CD14-positive monocyte (primary cell): ENCODE measurements around the gene PLA2G4B. TPM values are rescaled to one million over a fixed set of nuclear protein-coding genes. Genes with fewer than 3 reads are reported as not detected.

Experiments used
- DNase-seq, 3 donors: peaks; one replicate each; pipeline ENCODE4 v3.0.0-alpha.2; 2011 to 2022
- H2AFZ ChIP-seq: 2 replicates; pipeline ENCODE4 v1.6.0; 2012; ENCODE audit warnings: mild to moderate bottlenecking, low read depth, low read length, inconsistent platforms; ENCODE audit not compliant: insufficient read depth, poor library complexity, severe bottlenecking
- H3K27ac ChIP-seq, 2 donors: 1 replicate in 1 of 2; 2 replicates in 1 of 2; pipeline ENCODE4 v1.5.1; 2012 to 2013; ENCODE audit warnings: low read length in 2 of 2, control low read depth in 1 of 2, inconsistent platforms in 1 of 2, low read depth in 1 of 2, mild to moderate bottlenecking in 1 of 2
- H3K27me3 ChIP-seq, 2 donors: one replicate each; pipeline versions ENCODE4 v1.6.0 to v1.6.1; 2011 to 2013; ENCODE audit warnings: low read length in 2 of 2; ENCODE audit not compliant: control insufficient read depth in 2 of 2, insufficient read depth in 2 of 2
- H3K36me3 ChIP-seq, 2 donors: replicated peaks in 1 of 2; 1 replicate in 1 of 2; 2 replicates in 1 of 2; pipeline versions ENCODE4 v1.5.1 to v1.6.1; 2012 to 2013; ENCODE audit warnings: low read length in 2 of 2, control low read depth in 1 of 2, inconsistent platforms in 1 of 2, mild to moderate bottlenecking in 1 of 2; ENCODE audit not compliant: insufficient read depth in 2 of 2, control insufficient read depth in 1 of 2
- H3K4me1 ChIP-seq, 2 donors: 1 replicate in 1 of 2; 2 replicates in 1 of 2; pipeline versions ENCODE4 v1.5.1 to v1.6.1; 2012 to 2013; ENCODE audit warnings: low read length in 2 of 2, control low read depth in 1 of 2, inconsistent platforms in 1 of 2, mild to moderate bottlenecking in 1 of 2, moderate library complexity in 1 of 2; ENCODE audit not compliant: insufficient read depth in 2 of 2, control insufficient read depth in 1 of 2
- H3K4me2 ChIP-seq: replicated peaks from 2 replicates; pipeline ENCODE3; 2012; ENCODE audit warnings: low read length, moderate library complexity, mild to moderate bottlenecking; ENCODE audit not compliant: poor library complexity, severe bottlenecking; ENCODE audit errors: extremely low read depth
- H3K4me3 ChIP-seq, 3 experiments: fragments of 200-600 bp in 1 of 3; sonication (generic) in 1 of 3; replicated peaks in 1 of 3; 1 replicate in 2 of 3; 2 replicates in 1 of 3; pipeline ENCODE4 v1.5.1; 2011 to 2013; ENCODE audit warnings: low read length in 3 of 3, mild to moderate bottlenecking in 3 of 3, control low read depth in 2 of 3, low read depth in 2 of 3, inconsistent platforms in 1 of 3, moderate library complexity in 1 of 3
- H3K79me2 ChIP-seq: 2 replicates; pipeline ENCODE4 v1.6.0; 2012; ENCODE audit warnings: mild to moderate bottlenecking, control low read depth, inconsistent platforms, low read length, moderate library complexity; ENCODE audit not compliant: insufficient read depth
- H3K9ac ChIP-seq: 2 replicates; pipeline ENCODE4 v1.6.0; 2017; ENCODE audit warnings: low read length, mild to moderate bottlenecking; ENCODE audit not compliant: insufficient read depth, poor library complexity, severe bottlenecking
- H3K9me3 ChIP-seq, 2 donors: replicated peaks in 1 of 2; 1 replicate in 1 of 2; 2 replicates in 1 of 2; pipeline versions ENCODE4 v1.5.1 to v1.6.1; 2012 to 2013; ENCODE audit warnings: low read length in 2 of 2, control low read depth in 1 of 2; ENCODE audit not compliant: control insufficient read depth in 1 of 2, insufficient read depth in 1 of 2
- H4K20me1 ChIP-seq: 2 replicates; pipeline ENCODE4 v1.6.0; 2012; ENCODE audit warnings: mild to moderate bottlenecking, low read length, control low read depth, moderate library complexity; ENCODE audit not compliant: insufficient read depth
- H3K27ac Mint-ChIP-seq, 7 donors: one replicate each; pipeline ENCODE4 v1.8.0; 2020; ENCODE audit warnings: mild to moderate bottlenecking in 7 of 7, mixed read lengths in 7 of 7, moderate library complexity in 6 of 7, inconsistent platforms in 2 of 7
- H3K27me3 Mint-ChIP-seq, 3 donors: one replicate each; pipeline ENCODE4 v1.8.0; 2021 to 2022; ENCODE audit warnings: low read depth in 3 of 3, mild to moderate bottlenecking in 3 of 3, mixed read lengths in 3 of 3, moderate library complexity in 3 of 3, inconsistent platforms in 1 of 3
- H3K36me3 Mint-ChIP-seq, 2 donors: one replicate each; pipeline ENCODE4 v1.8.0; 2020; ENCODE audit warnings: mixed read lengths in 2 of 2, inconsistent platforms in 1 of 2, mild to moderate bottlenecking in 1 of 2
- H3K4me1 Mint-ChIP-seq: one replicate; pipeline ENCODE4 v1.8.0; 2020; ENCODE audit warnings: mild to moderate bottlenecking, mixed read lengths
- H3K4me3 Mint-ChIP-seq, 2 donors: one replicate each; pipeline ENCODE4 v1.8.0; 2020; ENCODE audit warnings: mild to moderate bottlenecking in 2 of 2, mixed read lengths in 2 of 2, moderate library complexity in 1 of 2
- H3K9me3 Mint-ChIP-seq, 7 donors: one replicate each; pipeline ENCODE4 v1.8.0; 2020 to 2022; ENCODE audit warnings: mixed read lengths in 7 of 7, mild to moderate bottlenecking in 6 of 7, moderate library complexity in 6 of 7, inconsistent platforms in 2 of 7
- WGBS: methylation state at CpG from one replicate; pipeline ENCODE4 v1.1.5; 2013; ENCODE audit warnings: missing lambda C conversion rate; ENCODE audit not compliant: insufficient coverage; 5-methylcytosine and 5-hydroxymethylcytosine counted together
- intact Hi-C, 2 donors: fragments of 100-400 bp; cut with micrococcal nuclease; formaldehyde crosslinking; loops; one replicate each; pipeline versions ENCODE4 v1.15.0 to v1.15.1; 2023
- polyA plus RNA-seq, 3 donors: library from polyadenylated mRNA; depleted of rRNA in 1 of 3; unstranded in 2 of 3; stranded (reverse) in 1 of 3; fragments of 300-500 nt in 2 of 3; fragments of >200 nt in 1 of 3; fragmentation: Illumina TruSeq in 2 of 3; gene quantifications; 1 replicate in 2 of 3; 2 replicates in 1 of 3; pipeline ENCODE4 v1.2.3, GENCODE V29; 2012 to 2021
- TF ChIP-seq, protein P1 (sequence below): fragments of 200-600 bp; IDR thresholded peaks from one replicate; pipeline ENCODE4 v1.8.0; 2022; ENCODE audit warnings: antibody characterized with exemption, mild to moderate bottlenecking

Gene PLA2G4B
- polyA plus RNA-seq, 3 donors = 0.31 to 32.1 (median 1.6) TPM

DNA sequence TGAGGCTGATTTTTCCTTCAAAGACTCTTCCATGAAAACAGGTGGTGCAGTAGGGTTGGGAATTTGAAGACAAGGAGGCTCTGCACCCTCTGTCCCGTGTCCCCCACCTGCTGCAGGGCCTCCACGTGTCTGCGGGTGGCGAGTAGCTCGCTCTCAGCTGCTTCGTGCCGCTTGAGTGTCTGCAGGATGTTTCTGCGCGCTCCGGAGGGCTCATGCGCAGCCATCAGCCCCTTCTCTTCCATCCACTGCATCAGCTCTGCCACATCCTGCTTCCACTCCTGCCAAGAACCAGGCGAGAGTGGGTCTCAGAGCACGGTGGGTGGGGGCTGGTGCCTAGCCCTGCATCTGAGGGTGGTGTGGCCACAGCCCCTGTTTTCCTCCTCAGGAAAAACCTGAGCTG lies 37.4 kb downstream of the PLA2G4B start:
- no peak overlapping the region for H3K4me3 ChIP-seq
- no peaks in the 10 kb centered on the region for H3K9me3 ChIP-seq
- no peak overlapping the region for H3K4me3 Mint-ChIP-seq
- peaks cover 14 to 20% (median 16%) of the 10 kb centered on the region in 3 donors for H3K27me3 Mint-ChIP-seq
- H3K36me3 ChIP-seq = no peaks in the 10 kb centered on the region
- no peak overlapping the region for H3K9ac ChIP-seq
- TF ChIP-seq, protein P1, sequence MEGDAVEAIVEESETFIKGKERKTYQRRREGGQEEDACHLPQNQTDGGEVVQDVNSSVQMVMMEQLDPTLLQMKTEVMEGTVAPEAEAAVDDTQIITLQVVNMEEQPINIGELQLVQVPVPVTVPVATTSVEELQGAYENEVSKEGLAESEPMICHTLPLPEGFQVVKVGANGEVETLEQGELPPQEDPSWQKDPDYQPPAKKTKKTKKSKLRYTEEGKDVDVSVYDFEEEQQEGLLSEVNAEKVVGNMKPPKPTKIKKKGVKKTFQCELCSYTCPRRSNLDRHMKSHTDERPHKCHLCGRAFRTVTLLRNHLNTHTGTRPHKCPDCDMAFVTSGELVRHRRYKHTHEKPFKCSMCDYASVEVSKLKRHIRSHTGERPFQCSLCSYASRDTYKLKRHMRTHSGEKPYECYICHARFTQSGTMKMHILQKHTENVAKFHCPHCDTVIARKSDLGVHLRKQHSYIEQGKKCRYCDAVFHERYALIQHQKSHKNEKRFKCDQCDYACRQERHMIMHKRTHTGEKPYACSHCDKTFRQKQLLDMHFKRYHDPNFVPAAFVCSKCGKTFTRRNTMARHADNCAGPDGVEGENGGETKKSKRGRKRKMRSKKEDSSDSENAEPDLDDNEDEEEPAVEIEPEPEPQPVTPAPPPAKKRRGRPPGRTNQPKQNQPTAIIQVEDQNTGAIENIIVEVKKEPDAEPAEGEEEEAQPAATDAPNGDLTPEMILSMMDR = no peak
- H4K20me1 ChIP-seq = no peaks in the 10 kb centered on the region
- peaks cover 3 to 4% of the 10 kb centered on the region in 2 donors for H3K36me3 Mint-ChIP-seq
- H3K4me1 Mint-ChIP-seq = no peaks in the 10 kb centered on the region
- WGBS = 78% methylated on average over 8 of the region's 13 CpGs
- H2AFZ ChIP-seq = no peak overlapping the region
- H3K4me2 ChIP-seq = no peak overlapping the region
- H3K79me2 ChIP-seq = no peaks in the 10 kb centered on the region
- intact Hi-C loops = no loop called here
- peak overlapping the region in 2 of 7 donors; percentile 64 to 69 for H3K27ac Mint-ChIP-seq
- DNase-seq = no peak
- peaks cover 0 to 14% of the 10 kb centered on the region in 2 donors for H3K27me3 ChIP-seq
- H3K4me1 ChIP-seq = no peaks in the 10 kb centered on the region
- no peaks in the 10 kb centered on the region for H3K9me3 Mint-ChIP-seq
- no peak overlapping the region for H3K27ac ChIP-seq

DNA sequence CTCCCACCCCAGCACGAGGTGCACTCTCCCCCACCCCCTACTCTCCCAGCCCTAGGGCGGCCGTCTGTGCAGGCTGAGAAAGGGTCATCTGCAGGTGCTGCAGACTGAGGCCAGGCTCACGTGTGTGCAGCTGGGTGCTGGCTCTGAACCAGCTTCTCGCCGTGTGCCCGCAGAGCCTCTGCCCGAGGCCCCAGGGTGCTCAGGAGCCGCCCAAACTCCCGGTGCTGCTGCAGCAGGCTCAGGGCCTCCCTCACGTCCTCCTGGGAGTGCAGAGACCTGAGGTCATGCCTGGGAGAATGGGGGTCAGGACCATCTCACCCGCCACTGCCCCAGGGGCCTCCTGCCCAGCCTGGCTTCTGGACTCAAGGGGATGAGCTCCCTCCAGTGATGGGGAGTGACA lies 38.0 kb downstream of the PLA2G4B start:
- TF ChIP-seq, protein P1 = no peak
- peaks cover 21 to 27% (median 22%) of the 10 kb centered on the region in 3 donors for H3K27me3 Mint-ChIP-seq

More for the DNA sequence above, 38.0 kb downstream of the PLA2G4B start:
- Histone ChIP-seq H3K9ac (no peak overlapping the region), H3K27ac (no peak overlapping the region), H3K4me2 (no peak overlapping the region), H3K36me3 (no peaks in the 10 kb centered on the region), H2AFZ (no peak overlapping the region), H3K4me1 (no peaks in the 10 kb centered on the region), H3K27me3 (peaks cover 4 to 21% of the 10 kb centered on the region in 2 donors), H4K20me1 (no peaks in the 10 kb centered on the region), H3K9me3 (no peaks in the 10 kb centered on the region), H3K4me3 (no peak overlapping the region), H3K79me2 (no peaks in the 10 kb centered on the region)
- H3K36me3 Mint-ChIP-seq = peaks cover 6 to 9% of the 10 kb centered on the region in 2 donors
- H3K27ac Mint-ChIP-seq = no peak overlapping the region
- peaks cover 0 to 3% (median 0%) of the 10 kb centered on the region in 7 donors for H3K9me3 Mint-ChIP-seq
- H3K4me3 Mint-ChIP-seq = no peak overlapping the region
- WGBS = 87% methylated on average over 9 of the region's 12 CpGs
- peaks cover 5% of the 10 kb centered on the region for H3K4me1 Mint-ChIP-seq
- no peak for DNase-seq
- intact Hi-C loops = no loop called here
